Activated effector memory CD4-positive, alpha-beta T cell treated with Interleukin-2 at 50 U/mL for 16 hours (primary cell): ENCODE results near the gene IL17RD.
A peak's percentile ranks its signal among the peaks of the same experiment; 100 is the strongest.

Experiments
- DNase-seq: peaks from one replicate; pipeline ENCODE4 v3.0.0-alpha.2; 2020

IL17RD gene

DNA sequence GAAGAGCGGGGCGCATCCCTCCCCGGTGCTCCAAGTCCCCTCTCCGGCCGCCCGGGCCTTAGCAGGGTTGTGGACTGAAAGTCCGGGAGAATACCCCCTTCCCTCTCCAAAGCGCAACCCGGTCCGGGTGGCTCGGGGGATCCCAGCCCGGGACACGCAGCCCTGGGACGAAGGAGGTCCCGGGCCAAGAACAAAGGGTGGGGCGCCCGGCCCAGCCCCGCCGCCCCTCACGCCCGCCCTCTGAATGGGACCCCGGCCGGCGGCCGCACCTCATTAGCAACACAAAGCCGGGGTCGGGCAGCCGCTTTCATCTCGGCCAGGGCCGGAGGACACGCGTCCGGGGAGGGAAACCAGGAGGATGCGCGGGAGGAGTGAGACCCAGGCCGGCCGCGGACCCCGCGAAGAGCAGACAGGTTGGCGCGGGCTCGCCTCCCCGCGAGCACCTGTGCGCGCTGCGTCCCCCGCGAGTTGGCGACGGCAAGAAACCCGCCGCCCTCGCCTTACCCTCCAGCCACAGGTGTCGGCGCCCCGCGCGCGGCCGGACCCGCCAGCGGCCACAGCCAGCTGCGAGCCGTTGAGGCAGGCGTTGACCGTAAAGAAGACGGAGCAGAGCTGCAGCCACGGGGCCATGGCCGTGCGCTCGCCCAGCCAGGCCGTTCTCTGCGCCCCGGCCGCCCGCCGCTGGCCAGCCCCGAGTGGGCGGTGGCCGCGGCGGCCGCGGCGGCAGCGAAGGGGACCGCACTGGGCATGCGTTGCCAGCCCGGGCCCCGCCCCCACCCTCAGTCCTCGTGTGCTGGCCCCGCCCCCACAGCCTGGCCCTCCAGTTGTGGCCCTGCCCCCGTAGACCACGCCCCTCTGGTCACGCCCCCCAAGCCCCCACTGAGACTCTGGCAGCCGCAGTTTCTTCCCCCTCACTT lies at the start of gene IL17RD:
TSS of gene IL17RD (minus strand) at position 697 of the 917 bp plus-strand sequence. CDS start at position 630, 67 bp downstream.
- DNase-seq, result no peak

DNA sequence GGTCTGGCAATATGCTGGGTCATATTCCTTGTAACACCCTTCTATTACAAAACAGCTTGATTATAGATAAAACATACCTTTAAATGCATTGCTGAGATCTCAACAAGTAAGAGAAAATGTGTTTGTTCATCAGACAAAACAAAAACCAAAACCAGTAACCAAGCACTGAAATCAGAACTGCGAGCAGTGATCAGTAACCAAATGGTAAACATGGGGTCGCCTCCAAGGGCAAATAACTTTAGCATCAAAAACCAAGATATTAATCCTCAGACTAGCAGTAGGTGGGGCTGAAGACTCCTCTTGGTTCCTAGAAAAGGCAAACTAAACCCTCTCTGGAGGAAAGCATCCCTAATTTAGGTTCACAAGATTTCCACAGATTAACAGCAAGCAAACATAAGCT lies 41.3 kb upstream of the IL17RD start:
- no peak for DNase-seq

DNA sequence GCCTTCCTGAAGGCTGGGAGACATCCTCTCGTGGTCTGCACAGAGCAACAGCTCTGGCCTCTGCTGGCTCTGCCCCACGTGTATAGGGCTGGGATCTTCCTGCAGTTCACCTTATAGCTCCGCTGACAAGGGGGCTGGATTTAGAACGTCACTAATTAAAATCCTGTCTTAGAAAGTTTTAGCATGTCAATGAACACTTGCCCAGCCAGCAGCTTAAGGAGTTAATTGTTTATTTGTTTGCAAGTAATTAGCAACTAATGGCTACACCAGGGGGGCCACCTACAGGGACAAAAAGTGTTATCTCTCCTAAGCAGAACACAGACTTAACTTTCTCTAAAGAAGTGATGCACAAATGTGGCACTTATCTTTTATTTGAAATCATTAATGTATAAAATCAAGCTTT lies 34.7 kb upstream of the IL17RD start, which contains the start of gene HESX1:
TSS of gene HESX1 (minus strand) at position 84 of the 403 bp plus-strand sequence. CDS start at position 24, 60 bp downstream.
- DNase-seq, result no peak

DNA sequence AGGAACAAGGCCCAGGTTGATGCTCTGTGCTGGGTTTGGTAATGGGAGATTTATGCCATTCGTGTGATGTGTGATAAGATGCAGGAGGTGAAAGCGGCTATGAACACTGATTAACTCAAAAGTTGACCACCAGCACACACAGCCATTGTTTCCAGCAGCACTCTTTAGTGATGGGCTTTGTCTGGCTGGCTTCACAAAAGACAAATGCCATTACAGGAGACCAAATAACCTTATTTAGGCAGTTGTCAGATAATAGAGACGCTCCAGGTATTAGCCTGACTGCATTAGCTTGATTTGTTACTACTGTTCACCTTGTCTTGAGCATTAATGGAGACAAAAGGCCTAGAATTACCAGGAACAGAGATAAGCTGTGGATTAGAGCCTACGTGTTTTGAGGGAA lies 29.5 kb upstream of the IL17RD start:
- DNase-seq, result no peak

DNA sequence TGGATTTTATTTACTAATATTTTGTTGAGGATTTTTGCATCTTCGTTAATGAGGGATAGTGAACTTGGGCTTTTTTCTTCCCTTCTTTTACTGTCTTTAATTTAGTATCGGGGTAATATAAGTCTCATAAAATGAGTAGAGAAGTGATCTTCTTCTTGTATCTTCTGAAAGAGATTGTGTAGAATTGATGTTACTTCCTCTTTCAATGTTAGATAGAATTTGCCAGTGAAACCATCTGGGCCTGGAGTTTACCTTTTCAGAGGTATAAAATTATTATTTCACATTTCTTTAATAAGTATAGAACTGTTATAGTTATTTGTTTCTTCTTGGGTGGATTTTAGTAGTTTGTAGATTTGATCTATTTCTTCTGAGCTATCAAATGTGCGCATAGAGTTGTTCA lies 26.9 kb upstream of the IL17RD start:
- no peak for DNase-seq

DNA sequence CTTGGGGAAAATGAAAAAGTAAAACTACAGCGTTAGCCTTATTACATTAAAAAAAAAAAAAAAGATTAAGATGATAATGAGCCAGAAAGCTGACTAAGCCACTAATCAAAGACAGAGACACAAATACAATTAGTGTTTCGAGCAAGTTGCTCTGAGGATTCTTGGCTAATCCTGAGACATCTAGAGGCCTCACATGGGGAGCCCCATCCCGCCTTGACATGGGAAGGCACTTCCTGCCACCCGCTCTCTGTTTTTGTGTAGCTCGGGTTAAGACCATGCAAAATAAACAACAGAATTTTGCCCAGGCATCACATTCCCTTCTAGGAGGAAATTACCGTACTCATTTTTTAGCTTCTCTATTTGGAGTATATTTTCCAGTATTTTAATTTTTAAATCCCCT lies 19.4 kb upstream of the IL17RD start:
- DNase-seq, result no peak

DNA sequence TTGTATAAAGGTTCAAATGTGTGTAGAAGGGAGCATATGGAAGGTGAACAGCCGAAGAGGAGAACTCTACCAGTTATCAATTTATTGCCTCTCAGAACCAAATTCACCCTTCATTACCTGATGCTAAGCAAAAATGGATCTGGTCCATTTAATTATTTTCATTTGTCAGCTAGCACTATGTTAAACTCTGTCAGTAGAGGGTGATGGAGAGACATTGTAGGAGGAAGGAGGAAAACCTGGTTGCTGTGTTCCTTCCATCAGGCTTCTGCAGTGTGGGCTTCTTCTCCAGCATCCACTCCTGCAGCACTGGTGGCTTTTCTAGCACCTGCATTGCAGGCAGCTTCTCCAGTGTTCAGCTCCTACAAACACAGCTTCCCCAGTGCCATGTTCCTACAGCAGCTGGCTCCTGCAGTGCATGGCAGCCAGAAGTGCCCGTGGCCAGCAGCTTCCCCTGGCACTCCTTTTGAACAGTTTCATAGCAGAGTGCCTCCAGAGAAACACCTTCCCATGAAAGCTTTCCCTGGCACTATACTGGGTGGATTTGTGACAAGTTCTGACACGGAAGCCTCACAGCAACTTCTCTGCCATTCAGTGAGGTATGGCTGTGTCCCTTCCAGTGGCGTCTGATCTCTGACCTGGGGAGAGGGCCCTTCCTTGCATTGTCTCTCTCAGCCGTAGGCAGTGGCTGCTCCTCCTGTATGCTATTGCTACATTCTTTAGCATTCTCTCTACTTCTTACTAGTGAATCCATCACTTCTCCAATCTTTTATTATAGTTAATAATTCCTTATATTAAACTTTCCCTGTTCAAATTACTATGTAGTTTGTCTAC lies 14.6 kb upstream of the IL17RD start:
- DNase-seq, result no peak

DNA sequence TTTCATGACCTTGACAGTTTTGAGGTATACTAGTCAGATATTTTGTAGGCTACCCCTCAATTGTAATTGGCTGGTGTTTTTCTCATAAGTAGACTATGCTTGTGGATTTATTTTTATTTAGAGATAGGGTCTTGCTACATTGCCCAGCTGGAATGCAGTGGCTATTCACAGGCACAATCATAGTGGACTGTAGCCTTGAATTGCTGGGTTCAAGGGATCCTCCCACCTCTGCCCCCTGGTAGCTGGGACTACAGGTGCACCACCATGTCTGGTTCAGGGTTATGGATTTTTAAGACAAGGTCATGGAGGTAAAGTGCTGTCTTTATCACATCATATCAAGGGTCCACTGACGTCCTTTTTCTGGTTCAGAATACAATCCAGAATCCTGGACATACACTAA lies 10.9 kb upstream of the IL17RD start:
- DNase-seq, result no peak

DNA sequence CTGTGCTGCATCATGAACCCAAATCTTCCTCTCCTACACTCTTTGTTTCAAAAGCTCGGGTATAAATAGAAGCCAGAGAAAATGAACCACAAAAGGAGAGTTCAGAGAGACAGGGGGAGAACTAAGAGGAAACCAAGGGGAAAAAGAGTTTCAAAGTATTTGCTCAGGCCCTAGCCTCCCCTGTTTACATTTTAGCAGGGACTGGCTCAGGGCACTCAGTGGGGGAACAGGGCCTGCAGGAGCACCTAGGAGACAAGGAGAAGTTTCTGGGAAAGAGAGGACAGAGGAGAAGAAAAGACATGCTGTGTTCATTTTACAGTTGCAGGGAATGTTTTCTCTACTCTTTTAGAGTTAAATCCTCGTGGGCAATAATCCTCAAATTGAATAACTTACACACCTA lies 8.5 kb upstream of the IL17RD start:
- no peak for DNase-seq

DNA sequence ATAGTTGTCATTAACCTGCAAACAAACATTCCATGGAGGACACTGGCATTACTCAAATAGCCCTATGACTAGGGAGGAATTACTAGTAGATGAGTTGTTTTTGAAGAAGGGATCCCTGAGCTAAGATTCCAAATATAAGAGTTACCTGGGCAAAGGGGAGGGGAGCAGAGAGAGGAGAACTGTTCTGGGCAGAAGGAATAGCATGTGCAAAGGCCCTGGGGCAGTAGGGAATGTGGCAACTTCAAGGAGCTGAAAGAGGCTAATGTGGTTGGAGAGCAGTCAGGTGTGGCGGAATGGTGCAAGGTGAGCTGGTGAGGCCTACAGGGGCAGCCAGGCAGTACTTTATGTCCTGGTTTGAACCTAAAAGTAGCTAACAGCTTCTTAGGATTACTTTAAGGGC lies 5.8 kb upstream of the IL17RD start:
- DNase-seq, result no peak

DNA sequence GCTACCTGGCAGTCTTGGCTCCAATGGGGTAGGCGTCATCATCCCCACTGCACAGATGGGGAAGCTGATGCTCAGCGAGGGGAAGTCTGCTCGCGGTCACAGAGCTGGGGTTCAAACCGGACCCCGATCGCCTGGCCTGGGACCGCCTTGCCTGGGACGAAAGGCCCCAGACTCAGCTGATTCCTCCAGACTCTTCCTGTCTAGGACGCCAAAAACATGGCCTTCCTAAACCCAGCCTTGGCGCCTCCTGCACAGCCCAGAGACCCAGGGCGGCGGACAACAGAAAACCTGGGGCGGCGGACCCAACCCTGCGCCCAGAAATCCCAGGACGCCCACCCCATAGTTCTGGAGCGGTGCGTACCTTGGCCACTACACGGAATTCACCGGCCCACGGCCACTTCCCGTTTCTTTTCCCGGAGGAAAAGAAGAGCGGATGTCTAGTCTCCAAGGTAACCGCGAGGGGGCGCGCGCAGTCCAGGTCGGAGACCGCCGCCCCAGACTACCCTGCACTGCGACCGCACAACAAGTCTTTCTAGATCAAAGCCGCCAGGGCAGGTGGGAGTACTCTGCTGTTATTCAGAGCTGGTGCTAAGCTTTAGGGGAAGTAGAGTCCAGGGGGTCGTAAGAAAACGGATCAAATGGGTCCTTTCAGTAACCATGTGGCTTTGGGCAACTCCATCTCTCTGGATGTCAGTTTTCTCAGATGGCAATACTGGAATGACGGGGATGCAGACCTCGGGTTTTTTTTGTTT lies 4.9 kb upstream of the IL17RD start:
- peak; percentile 32 for DNase-seq

DNA sequence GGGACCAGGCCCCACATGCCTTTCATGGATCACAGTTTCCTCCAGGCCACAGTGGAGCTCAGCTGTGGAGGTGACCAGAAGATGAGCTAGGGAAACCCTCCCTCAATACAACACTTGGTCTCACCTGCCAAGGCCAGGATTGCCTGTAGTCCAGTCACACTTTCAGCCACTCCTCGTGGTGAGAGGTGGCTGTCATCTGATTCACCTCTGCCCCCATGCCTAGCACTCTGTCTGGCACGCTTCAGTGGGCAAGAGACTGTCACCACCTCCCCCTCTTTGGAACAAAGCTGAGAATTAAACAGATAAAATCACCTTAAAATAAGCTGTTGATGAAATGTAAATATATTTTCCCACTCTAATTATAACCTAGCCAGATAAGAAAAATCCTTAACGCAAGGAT lies 4.0 kb upstream of the IL17RD start:
- DNase-seq, result no peak

DNA sequence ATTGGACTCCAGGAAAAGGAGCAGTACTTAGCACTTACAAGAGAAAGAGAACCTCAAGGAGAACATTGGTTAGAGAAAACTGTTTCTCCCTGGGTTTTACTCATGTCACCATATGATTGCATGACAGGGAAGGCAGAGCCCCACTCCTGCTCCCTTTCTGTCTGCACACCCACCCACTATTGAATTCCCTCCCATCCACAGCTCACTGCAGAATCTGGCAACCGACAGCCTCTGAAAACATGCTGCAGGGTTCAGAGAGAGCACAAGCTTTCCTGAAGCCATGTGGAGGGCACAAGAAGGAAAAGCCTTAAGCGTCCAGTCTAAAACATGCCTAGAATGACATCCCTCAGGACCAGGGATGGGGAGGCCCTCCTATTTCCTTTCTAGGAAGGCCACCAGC lies 3.0 kb upstream of the IL17RD start:
- DNase-seq, result no peak

DNA sequence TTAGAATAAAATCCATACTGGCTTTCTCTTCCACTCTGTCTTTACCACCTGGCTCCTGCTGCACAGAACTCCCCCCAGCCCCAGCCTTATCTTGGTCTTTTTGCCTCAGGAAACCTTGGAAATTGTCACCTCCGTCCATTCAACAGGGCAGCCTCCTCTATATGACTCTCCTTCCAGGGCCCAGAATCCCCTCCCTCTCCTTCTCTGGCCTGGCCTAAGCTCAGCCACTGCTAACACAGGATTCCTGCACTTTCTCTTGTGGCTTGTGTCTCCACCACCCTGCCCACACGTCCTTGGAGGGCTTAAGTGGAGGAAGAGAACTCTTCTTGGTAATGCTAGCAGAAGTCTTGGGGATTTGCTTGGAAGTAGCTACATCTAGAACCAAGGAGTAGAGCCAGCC lies 1.5 kb upstream of the IL17RD start:
- no peak for DNase-seq

DNA sequence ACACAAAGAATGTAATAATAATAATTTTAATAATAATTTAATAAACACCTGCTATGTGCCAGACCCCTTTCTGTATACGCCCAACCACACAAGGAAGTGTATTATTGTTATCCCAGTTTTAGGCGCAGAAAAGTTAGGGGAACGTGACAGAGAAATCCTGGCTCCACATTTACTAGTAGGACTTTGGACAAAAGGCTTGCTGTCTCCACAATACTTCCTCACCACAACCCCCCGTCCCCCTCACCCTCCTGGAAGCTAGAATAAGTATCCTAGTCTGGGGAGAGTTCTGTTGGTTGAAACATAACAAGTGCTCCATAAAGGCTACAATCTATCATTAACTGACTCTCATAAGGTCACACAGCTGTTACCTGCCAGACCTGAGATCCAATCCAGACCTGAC lies 488 bp upstream of the IL17RD start:
- DNase-seq, result no peak

DNA sequence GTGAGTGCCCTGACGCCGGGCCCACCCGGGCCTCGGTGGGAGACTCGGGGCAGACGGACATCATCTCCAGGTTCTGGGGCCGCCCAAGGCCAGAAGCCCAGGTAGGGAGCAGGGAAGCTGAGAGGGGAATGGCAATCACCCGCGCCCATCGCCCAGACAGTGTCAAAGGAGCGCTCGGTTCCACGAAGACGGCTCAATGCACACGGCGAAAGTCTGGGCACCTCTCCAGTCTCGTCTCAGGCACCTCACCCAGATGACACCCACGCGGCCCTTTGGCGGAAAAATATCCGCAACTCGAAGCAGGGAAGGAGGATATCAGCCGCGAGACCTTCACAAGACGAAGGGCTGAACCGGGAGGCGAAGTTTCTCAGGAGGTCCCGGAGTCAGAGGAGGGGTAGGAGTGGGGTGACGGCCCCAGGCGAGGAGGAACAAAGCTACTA lies 916 bp downstream of the IL17RD start:
- DNase-seq, result no peak

DNA sequence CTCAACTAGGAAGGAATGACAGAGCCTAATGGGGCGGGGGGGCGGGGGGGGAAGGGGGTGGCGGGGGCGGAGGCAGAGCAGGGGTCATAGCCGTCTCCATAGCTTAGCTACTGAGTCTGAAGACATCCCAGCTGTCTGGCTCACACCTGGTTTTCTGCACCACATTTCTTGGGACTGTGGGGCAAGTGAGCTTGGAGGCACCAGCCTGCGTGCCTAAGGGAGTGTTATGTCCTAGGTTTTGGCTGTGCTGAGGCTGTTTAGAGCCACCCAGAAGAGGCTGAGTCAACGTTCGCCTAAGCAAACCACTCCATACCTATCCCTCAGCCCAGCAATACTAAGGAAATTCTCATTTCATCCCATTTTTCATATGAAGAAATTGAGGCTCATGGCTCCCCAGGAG lies 1.4 kb downstream of the IL17RD start:
- DNase-seq, result no peak

DNA sequence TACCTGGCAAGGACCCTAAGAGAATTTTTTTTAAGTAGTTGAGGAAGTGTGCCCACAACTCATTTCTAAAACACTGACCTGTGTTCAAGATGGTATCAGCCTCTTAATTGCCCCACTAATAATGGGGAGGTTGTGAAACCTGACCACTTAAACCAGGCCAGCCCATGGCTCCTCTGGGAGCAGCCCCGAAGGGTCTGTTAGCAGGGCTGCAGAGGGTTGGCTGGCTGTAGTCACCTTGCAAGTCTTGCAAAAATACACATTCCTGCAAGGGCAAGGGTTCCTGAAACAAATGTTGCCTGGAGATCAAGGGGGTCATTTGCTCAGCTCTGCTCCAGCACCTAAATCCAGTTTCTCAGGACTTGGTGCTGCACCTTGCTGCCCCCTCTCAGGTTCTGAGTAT lies 3.2 kb downstream of the IL17RD start:
- DNase-seq, result no peak

DNA sequence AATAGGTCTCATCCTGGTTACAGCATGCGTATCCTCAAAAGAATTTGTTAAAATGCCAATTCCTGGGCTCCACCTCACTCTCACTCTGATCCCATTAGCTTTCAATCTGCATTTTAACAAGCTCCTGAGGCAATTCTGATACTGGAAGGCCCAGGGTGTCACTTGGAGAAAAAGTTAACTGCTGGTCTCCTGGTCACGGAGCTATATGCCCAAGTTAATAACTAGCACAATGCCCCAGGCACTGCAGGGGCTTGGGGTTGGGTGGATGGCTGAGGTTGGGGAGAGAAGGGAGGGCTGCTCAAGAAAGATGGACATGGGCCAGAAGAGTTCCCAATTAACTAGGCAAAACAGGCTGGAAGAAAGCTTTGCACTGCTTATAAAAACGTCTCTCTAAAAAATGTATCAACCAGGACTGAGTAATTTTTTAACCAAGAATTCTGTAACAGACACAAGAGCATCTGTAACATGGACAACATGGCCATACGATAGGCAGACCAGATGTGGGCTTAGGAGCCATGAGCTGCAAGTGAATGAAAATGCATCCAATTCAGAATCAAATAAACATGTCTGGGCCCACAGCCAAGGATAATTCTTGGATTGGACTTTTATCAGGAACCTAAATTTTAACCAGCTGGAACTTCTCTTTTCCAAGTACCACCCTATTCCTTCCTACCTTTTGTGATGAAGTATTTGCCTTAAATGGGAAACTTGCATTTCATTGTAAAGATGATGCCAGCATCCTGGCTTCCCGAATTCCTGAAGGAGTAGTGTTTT lies 4.2 kb downstream of the IL17RD start:
- DNase-seq, result no peak

DNA sequence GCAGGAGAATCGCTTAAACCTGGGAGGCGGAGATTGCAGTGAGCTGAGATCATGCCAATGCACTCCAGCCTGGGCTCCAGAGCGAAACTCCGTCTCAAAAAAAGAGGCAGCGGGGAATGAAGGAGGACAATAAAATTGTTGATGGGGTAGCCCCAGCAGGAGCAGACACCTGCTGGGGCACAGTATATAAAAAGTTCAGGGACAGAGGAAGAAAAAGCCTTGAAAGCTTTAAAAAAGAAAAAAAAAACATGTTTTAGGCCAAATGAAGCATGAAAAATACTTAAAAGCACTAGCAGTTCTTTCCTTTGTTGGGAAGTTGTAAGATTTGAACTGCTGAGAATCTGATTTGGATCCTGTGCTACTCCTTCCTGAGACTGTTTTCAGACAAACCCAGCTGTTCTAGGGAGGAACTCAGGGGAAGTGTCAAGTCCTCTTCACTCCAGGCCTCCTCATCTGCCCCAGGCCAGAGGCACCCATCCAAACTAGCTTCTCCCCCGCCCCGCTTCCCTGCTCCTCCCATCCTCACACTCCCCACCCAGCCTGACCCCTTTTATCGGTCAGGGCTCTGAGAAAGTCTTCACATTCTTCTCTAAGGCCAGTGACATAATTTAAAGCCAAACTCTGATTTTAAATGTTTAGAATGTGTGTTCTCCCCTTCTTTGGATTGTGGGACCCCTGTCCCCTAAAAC lies 4.9 kb downstream of the IL17RD start:
- no peak for DNase-seq
